ENCODE results near the gene DUOX1.

The DUOX1 gene

GRCh38 chr15:45171912-45172311 is 42.1 kb downstream of the DUOX1 start:
- Histone ChIP-seq H4K20me1 (ENCODE audit: insufficient read depth, low read length) (no peaks in the 10 kb centered on the region), H3K36me3 (ENCODE audit: insufficient read depth, low read length) (no peaks in the 10 kb centered on the region), H3K27me3 (ENCODE audit: insufficient read depth, low read length, poor library complexity) (no peaks in the 10 kb centered on the region), H3K4me3 (ENCODE audit: low read depth in 1 of 2, low read length in 2 of 2) (no peak overlapping the region), H3K4me1 (ENCODE audit: insufficient read depth, low read length) (peaks cover 8% of the 10 kb centered on the region), H2AFZ (ENCODE audit: low read depth, low read length) (no peak overlapping the region), H3K9me3 (ENCODE audit: insufficient read depth, low read length, severe bottlenecking) (no peaks in the 10 kb centered on the region), H3K9ac (ENCODE audit: low read depth, low read length) (no peak overlapping the region), H3K79me2 (ENCODE audit: insufficient read depth, low read length) (no peaks in the 10 kb centered on the region), H3K27ac (ENCODE audit: low read length) (no peak overlapping the region), H3K4me2 (ENCODE audit: insufficient read depth, low read length) (no peak overlapping the region)
- ATAC-seq (ENCODE audit: insufficient read depth, low read depth) (no peak), DNase-seq (no peak)
- TF ChIP-seq CTCF (IDR thresholded peaks at IDR 0.05; ENCODE audit: borderline replicate concordance, extremely low read depth, low read length, poor library complexity, severe bottlenecking) (no peak), EZH2 (IDR thresholded peaks at IDR 0.05; ENCODE audit: borderline replicate concordance, low read depth, low read length, severe bottlenecking) (no peak)

- H4K20me1 ChIP-seq (ENCODE audit: insufficient read depth, low read length): no peaks in the 10 kb centered on the region
- no peaks in the 10 kb centered on the region for H3K4me1 ChIP-seq (ENCODE audit: insufficient read depth, low read length)
- no peak overlapping the region for H3K27ac ChIP-seq (ENCODE audit: low read length)
- no peak for ATAC-seq (ENCODE audit: insufficient read depth, low read depth)
- H3K79me2 ChIP-seq (ENCODE audit: insufficient read depth, low read length): no peaks in the 10 kb centered on the region
- no peak overlapping the region for H3K4me2 ChIP-seq (ENCODE audit: insufficient read depth, low read length)
- H3K4me3 ChIP-seq (ENCODE audit: low read depth in 1 of 2, low read length in 2 of 2): no peak overlapping the region
- DNase-seq: no peak
- TF ChIP-seq EZH2 (IDR thresholded peaks at IDR 0.05; ENCODE audit: borderline replicate concordance, low read depth, low read length, severe bottlenecking) (no peak), CTCF (IDR thresholded peaks at IDR 0.05; ENCODE audit: borderline replicate concordance, extremely low read depth, low read length, poor library complexity, severe bottlenecking) (no peak)
- no peaks in the 10 kb centered on the region for H3K27me3 ChIP-seq (ENCODE audit: insufficient read depth, low read length, poor library complexity)
- no peaks in the 10 kb centered on the region for H3K36me3 ChIP-seq (ENCODE audit: insufficient read depth, low read length)
- H3K9ac ChIP-seq (ENCODE audit: low read depth, low read length): no peak overlapping the region
- H2AFZ ChIP-seq (ENCODE audit: low read depth, low read length): no peak overlapping the region
- H3K9me3 ChIP-seq (ENCODE audit: insufficient read depth, low read length, severe bottlenecking): no peaks in the 10 kb centered on the region
Observed at GRCh38 chr15:45174069-45174468, 44.3 kb downstream of the DUOX1 start.

- ATAC-seq (ENCODE audit: insufficient read depth, low read depth): no peak
- H3K79me2 ChIP-seq (ENCODE audit: insufficient read depth, low read length): no peaks in the 10 kb centered on the region
- no peak for DNase-seq
- no peaks in the 10 kb centered on the region for H3K36me3 ChIP-seq (ENCODE audit: insufficient read depth, low read length)
- no peak overlapping the region for H3K27ac ChIP-seq (ENCODE audit: low read length)
- no peak overlapping the region for H3K9ac ChIP-seq (ENCODE audit: low read depth, low read length)
- no peak overlapping the region for H3K4me3 ChIP-seq (ENCODE audit: low read depth in 1 of 2, low read length in 2 of 2)
- no peaks in the 10 kb centered on the region for H3K9me3 ChIP-seq (ENCODE audit: insufficient read depth, low read length, severe bottlenecking)
- H3K4me1 ChIP-seq (ENCODE audit: insufficient read depth, low read length): no peaks in the 10 kb centered on the region
- no peak overlapping the region for H2AFZ ChIP-seq (ENCODE audit: low read depth, low read length)
- H3K4me2 ChIP-seq (ENCODE audit: insufficient read depth, low read length): no peak overlapping the region
- H3K27me3 ChIP-seq (ENCODE audit: insufficient read depth, low read length, poor library complexity): no peaks in the 10 kb centered on the region
- TF ChIP-seq EZH2 (IDR thresholded peaks at IDR 0.05; ENCODE audit: borderline replicate concordance, low read depth, low read length, severe bottlenecking): no peak
- no peaks in the 10 kb centered on the region for H4K20me1 ChIP-seq (ENCODE audit: insufficient read depth, low read length)
Observed at GRCh38 chr15:45174577-45174976, 44.8 kb downstream of the DUOX1 start.

- H3K4me1 ChIP-seq (ENCODE audit: insufficient read depth, low read length): no peaks in the 10 kb centered on the region
- H3K9ac ChIP-seq (ENCODE audit: low read depth, low read length): no peak overlapping the region
- no peak overlapping the region for H3K4me2 ChIP-seq (ENCODE audit: insufficient read depth, low read length)
- no peaks in the 10 kb centered on the region for H3K27me3 ChIP-seq (ENCODE audit: insufficient read depth, low read length, poor library complexity)
- TF ChIP-seq EZH2 (IDR thresholded peaks at IDR 0.05; ENCODE audit: borderline replicate concordance, low read depth, low read length, severe bottlenecking): no peak
- TF ChIP-seq CTCF (IDR thresholded peaks at IDR 0.05; ENCODE audit: borderline replicate concordance, extremely low read depth, low read length, poor library complexity, severe bottlenecking): no peak
- no peaks in the 10 kb centered on the region for H3K79me2 ChIP-seq (ENCODE audit: insufficient read depth, low read length)
- H3K4me3 ChIP-seq (ENCODE audit: low read depth in 1 of 2, low read length in 2 of 2): no peak overlapping the region
- no peak overlapping the region for H2AFZ ChIP-seq (ENCODE audit: low read depth, low read length)
- no peak for ATAC-seq (ENCODE audit: insufficient read depth, low read depth)
- H3K27ac ChIP-seq (ENCODE audit: low read length): no peak overlapping the region
- no peak for DNase-seq
- H4K20me1 ChIP-seq (ENCODE audit: insufficient read depth, low read length): no peaks in the 10 kb centered on the region
- H3K9me3 ChIP-seq (ENCODE audit: insufficient read depth, low read length, severe bottlenecking): no peaks in the 10 kb centered on the region
- no peaks in the 10 kb centered on the region for H3K36me3 ChIP-seq (ENCODE audit: insufficient read depth, low read length)
Observed at GRCh38 chr15:45177285-45177684, 47.5 kb downstream of the DUOX1 start.
